Activated CD8-positive, alpha-beta T cell treated with anti-CD3 and anti-CD28 coated beads for 36 hours (primary cell): ENCODE data around the gene CA5A. TPM values are rescaled to one million over a fixed set of nuclear protein-coding genes. Genes with fewer than 3 reads are reported as not detected.

Source experiments
- ATAC-seq: fragments of 200-7000 bp; cut with Tn5 transposase; one replicate; pipeline ENCODE4 v1.10.0; 2021; ENCODE audit warnings: mild to moderate bottlenecking, moderate library complexity
- CTCF ChIA-PET: fragments of 350-600 bp; sonication (Branson Sonifier 250); formaldehyde crosslinking; loops from one replicate; lab custom pipeline; 2021; ENCODE audit warnings: antibody characterized with exemption; lab: Charles Lee
- POLR2A ChIA-PET: fragments of 350-600 bp; sonication (Branson Sonifier 250); formaldehyde crosslinking; loops from one replicate; lab custom pipeline; 2021; ENCODE audit warnings: antibody characterized with exemption; lab: Charles Lee
- DNase-seq: peaks from one replicate; pipeline ENCODE4 v3.0.0-alpha.2; 2020
- H3K27ac Mint-ChIP-seq: one replicate; pipeline ENCODE4 v1.8.0; 2021; ENCODE audit warnings: mild to moderate bottlenecking, mixed read lengths
- H3K27me3 Mint-ChIP-seq: one replicate; pipeline ENCODE4 v1.8.0; 2021; ENCODE audit warnings: mixed read lengths
- H3K36me3 Mint-ChIP-seq: one replicate; pipeline ENCODE4 v1.8.0; 2021; ENCODE audit warnings: low read depth, mixed read lengths
- H3K4me1 Mint-ChIP-seq: one replicate; pipeline ENCODE4 v1.8.0; 2021; ENCODE audit warnings: low read depth, mixed read lengths
- H3K4me3 Mint-ChIP-seq: one replicate; pipeline ENCODE4 v1.8.0; 2021; ENCODE audit warnings: mild to moderate bottlenecking, moderate library complexity, mixed read lengths
- H3K9me3 Mint-ChIP-seq: one replicate; pipeline ENCODE4 v1.8.0; 2021; ENCODE audit warnings: mixed read lengths
- CTCF ChIP-seq: fragments of 200-600 bp; IDR thresholded peaks from one replicate; pipeline ENCODE4 v1.8.0; 2022; ENCODE audit warnings: antibody characterized with exemption, mild to moderate bottlenecking
- intact Hi-C: fragments of 100-400 bp; cut with micrococcal nuclease; formaldehyde crosslinking; loops from one replicate; pipeline ENCODE4 v1.10.0; 2022
- total RNA-seq, 2 experiments: library from RNA; stranded (reverse); gene quantifications; one replicate each; pipeline ENCODE4 v1.2.3, GENCODE V29; 2021

CA5A gene
- total RNA-seq, 2 experiments from 2014 or later = not detected

DNA sequence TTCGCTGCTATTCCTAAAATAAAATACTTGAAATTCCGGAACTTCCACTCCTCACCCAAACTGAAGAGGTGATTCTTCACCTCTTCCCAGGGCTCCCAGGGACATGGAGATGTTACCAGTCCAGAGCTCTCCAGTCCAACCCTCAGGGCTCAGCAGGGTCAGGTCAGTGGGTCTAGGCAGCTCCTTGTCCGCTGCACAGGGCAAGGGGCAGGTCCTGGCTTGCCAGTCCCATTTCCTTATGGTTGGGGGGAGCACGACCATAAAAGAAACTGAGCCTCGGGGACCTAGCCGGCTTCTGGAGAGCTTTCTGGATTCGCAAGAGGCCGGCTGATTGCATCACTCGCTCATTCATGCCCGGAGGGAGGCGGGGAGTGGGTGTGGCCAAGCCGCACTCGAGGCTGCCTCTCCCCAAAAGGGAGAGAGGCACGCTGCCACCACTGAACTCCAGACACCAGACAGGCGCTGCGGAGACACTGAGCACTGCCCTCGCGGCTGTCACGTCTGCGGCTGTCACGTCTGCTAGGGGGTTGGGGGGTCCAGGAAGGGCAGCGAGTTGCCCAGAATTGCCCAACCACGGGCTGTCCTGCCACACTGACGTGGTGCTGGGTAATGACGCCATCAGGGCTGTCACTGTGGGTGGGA lies 82.8 kb downstream of the CA5A start:
- no peaks in the 10 kb centered on the region for H3K27me3 Mint-ChIP-seq
- peak; percentile 97 for DNase-seq

GRCh38 chr16:87851601-87852000 lies 84.7 kb downstream of the CA5A start:
- intact Hi-C loops = loop anchor here (10.0 kb wide), 1 partner anchor 357 kb away; the partner anchor contains the start of gene ZCCHC14
- peaks cover 47% of the 10 kb centered on the region for H3K4me1 Mint-ChIP-seq
- peaks cover 73% of the 10 kb centered on the region for H3K36me3 Mint-ChIP-seq
- H3K4me3 Mint-ChIP-seq = no peak overlapping the region
- DNase-seq = no peak
- H3K9me3 Mint-ChIP-seq = no peaks in the 10 kb centered on the region
- ChIA-PET CTCF (interaction anchor here (1.6 to 8.9 kb wide), 5 partner anchors 17 to 97 kb away, joined by 4 to 178 read pairs (median 18); partner anchors contain the start of gene SLC7A5), POLR2A (interaction anchor here (1.2 to 3.6 kb wide), 7 partner anchors 9 to 72 kb away, joined by 3 to 28 read pairs (median 4); no protein-coding TSS in a partner anchor)
- ATAC-seq = no peak
- no peaks in the 10 kb centered on the region for H3K27me3 Mint-ChIP-seq
- H3K27ac Mint-ChIP-seq = peak overlapping the region; percentile 93
- TF ChIP-seq CTCF = no peak

More for the DNA sequence above, 82.8 kb downstream of the CA5A start:
- peak; percentile 80 for ATAC-seq
- no peaks in the 10 kb centered on the region for H3K9me3 Mint-ChIP-seq
- peaks cover 62% of the 10 kb centered on the region for H3K4me1 Mint-ChIP-seq
- H3K36me3 Mint-ChIP-seq = peaks cover 77% of the 10 kb centered on the region
- H3K27ac Mint-ChIP-seq = peak overlapping the region; percentile 93
- H3K4me3 Mint-ChIP-seq = peak overlapping the region; percentile 68
- ChIA-PET CTCF (interaction anchor here (1.4 to 8.9 kb wide), 3 partner anchors 15 to 73 kb away, joined by 5 to 178 read pairs (median 75); partner anchors contain the start of gene SLC7A5), POLR2A (interaction anchor here (0.7 to 1.9 kb wide), 10 partner anchors 10 to 88 kb away, joined by 3 to 20 read pairs (median 7); partner anchors contain the start of gene KLHDC4)
- intact Hi-C loops = loop anchor here (10.0 kb wide), 1 partner anchor 359 kb away; the partner anchor contains the start of gene ZCCHC14
- no peak for TF ChIP-seq CTCF

GRCh38 chr16:87851141-87851587 lies 85.2 kb downstream of the CA5A start:
- ATAC-seq (no peak), DNase-seq (no peak)
- intact Hi-C loops = loop anchor here (10.0 kb wide), 1 partner anchor 356 kb away; the partner anchor contains the start of gene ZCCHC14
- H3K27ac Mint-ChIP-seq = peak overlapping the region; percentile 55
- CTCF ChIA-PET = interaction anchor here (1.0 to 8.9 kb wide), 7 partner anchors 17 to 97 kb away, joined by 4 to 178 read pairs (median 18); partner anchors contain the start of gene SLC7A5
- TF ChIP-seq CTCF = no peak
- peaks cover 73% of the 10 kb centered on the region for H3K36me3 Mint-ChIP-seq
- H3K4me1 Mint-ChIP-seq = peaks cover 45% of the 10 kb centered on the region
- no peaks in the 10 kb centered on the region for H3K27me3 Mint-ChIP-seq
- POLR2A ChIA-PET = interaction anchor here (1.2 to 3.6 kb wide), 7 partner anchors 9 to 72 kb away, joined by 3 to 28 read pairs (median 4); no protein-coding TSS in a partner anchor
- no peaks in the 10 kb centered on the region for H3K9me3 Mint-ChIP-seq
- H3K4me3 Mint-ChIP-seq = no peak overlapping the region

- Mint-ChIP-seq H3K9me3 (no peaks in the 10 kb centered on the region), H3K4me1 (peaks cover 36% of the 10 kb centered on the region), H3K4me3 (no peak overlapping the region), H3K36me3 (peaks cover 66% of the 10 kb centered on the region), H3K27ac (peak overlapping the region; percentile 15), H3K27me3 (no peaks in the 10 kb centered on the region)
- POLR2A ChIA-PET = interaction anchor here (0.8 to 3.6 kb wide), 14 partner anchors 8 to 71 kb away, joined by 3 to 28 read pairs (median 4); no protein-coding TSS in a partner anchor
- DNase-seq (peak; percentile 81), ATAC-seq (peak; percentile 38)
- TF ChIP-seq CTCF = peak; percentile 96
- CTCF ChIA-PET = interaction anchor here (0.6 to 8.9 kb wide), 37 partner anchors 10 to 118 kb away, joined by 3 to 178 read pairs (median 5); partner anchors contain the start of genes BANP, KLHDC4 and SLC7A5
- intact Hi-C loops = loop anchor here (10.0 kb wide), 1 partner anchor 356 kb away; the partner anchor contains the start of gene ZCCHC14
These were observed 86.0 kb downstream of the CA5A start for GRCh38 chr16:87850009-87851006.
